ENCODE results near the gene RXRG. TPM values are rescaled to one million over a fixed set of nuclear protein-coding genes. Genes with fewer than 3 reads are reported as not detected.

The RXRG gene
- total RNA-seq, 2 donors from 2014 or later, result 2.5 to 9.8 TPM

- no peak for TF ChIP-seq CTCF (conservative IDR thresholded peaks at IDR 0.05)
- H3K4me1 Mint-ChIP-seq, result peaks cover 13% of the 10 kb centered on the region
- no peak overlapping the region for H3K9ac ChIP-seq (ENCODE audit: extremely low read depth, low read length, poor library complexity, severe bottlenecking)
- H3K27me3 ChIP-seq (ENCODE audit: control insufficient read depth, insufficient read depth, low read length, poor library complexity, severe bottlenecking), result peaks cover 82% of the 10 kb centered on the region
- H3K9me3 ChIP-seq (ENCODE audit: control insufficient read depth, low read length), result peaks cover 6% of the 10 kb centered on the region
- H3K4me3 ChIP-seq (ENCODE audit: low read length), result no peak overlapping the region
- no peak overlapping the region for H3K4me3 Mint-ChIP-seq
- H3K36me3 Mint-ChIP-seq (ENCODE audit: low read depth), result peaks cover 23% of the 10 kb centered on the region
- no peak for DNase-seq
- H3K4me1 ChIP-seq (ENCODE audit: control insufficient read depth, insufficient read depth, low read length), result no peaks in the 10 kb centered on the region
- 88 to 91% methylated on average over 5 of the region's 5 CpGs for WGBS, 2 experiments (ENCODE audit: insufficient coverage in 1 of 2, insufficient read length in 1 of 2)
- H3K36me3 ChIP-seq (ENCODE audit: control insufficient read depth, insufficient read depth, low read length), result peaks cover 15% of the 10 kb centered on the region
- H3K27ac Mint-ChIP-seq, result no peak overlapping the region
- H3K27me3 Mint-ChIP-seq (ENCODE audit: insufficient read depth), result peaks cover 100% of the 10 kb centered on the region
- no peak overlapping the region for H3K27ac ChIP-seq (ENCODE audit: low read depth, low read length)
- H3K9me3 Mint-ChIP-seq, result no peaks in the 10 kb centered on the region
Measured at GRCh38 chr1:165423136-165423535, 21.8 kb downstream of the RXRG start.

- H3K4me3 Mint-ChIP-seq, result no peak overlapping the region
- no peak for TF ChIP-seq CTCF (conservative IDR thresholded peaks at IDR 0.05)
- WGBS, 2 experiments (ENCODE audit: insufficient coverage in 1 of 2, insufficient read length in 1 of 2), result 88% methylated on average over 2 of the region's 2 CpGs; no CpG with 5 or more reads in 1 of the 2 experiments
- H3K36me3 Mint-ChIP-seq (ENCODE audit: low read depth), result peaks cover 19% of the 10 kb centered on the region
- H3K27ac Mint-ChIP-seq, result no peak overlapping the region
- H3K27me3 ChIP-seq (ENCODE audit: control insufficient read depth, insufficient read depth, low read length, poor library complexity, severe bottlenecking), result peaks cover 77% of the 10 kb centered on the region
- no peak overlapping the region for H3K27ac ChIP-seq (ENCODE audit: low read depth, low read length)
- H3K9ac ChIP-seq (ENCODE audit: extremely low read depth, low read length, poor library complexity, severe bottlenecking), result no peak overlapping the region
- no peak overlapping the region for H3K4me3 ChIP-seq (ENCODE audit: low read length)
- H3K9me3 ChIP-seq (ENCODE audit: control insufficient read depth, low read length), result no peaks in the 10 kb centered on the region
- H3K4me1 Mint-ChIP-seq, result peaks cover 13% of the 10 kb centered on the region
- H3K4me1 ChIP-seq (ENCODE audit: control insufficient read depth, insufficient read depth, low read length), result no peaks in the 10 kb centered on the region
- H3K36me3 ChIP-seq (ENCODE audit: control insufficient read depth, insufficient read depth, low read length), result peaks cover 19% of the 10 kb centered on the region
- H3K27me3 Mint-ChIP-seq (ENCODE audit: insufficient read depth), result peaks cover 97% of the 10 kb centered on the region
- DNase-seq, result no peak
- no peaks in the 10 kb centered on the region for H3K9me3 Mint-ChIP-seq
Measured at GRCh38 chr1:165420655-165421054, 24.3 kb downstream of the RXRG start.

- Histone ChIP-seq H3K36me3 (ENCODE audit: control insufficient read depth, insufficient read depth, low read length) (peaks cover 26% of the 10 kb centered on the region), H3K27ac (ENCODE audit: low read depth, low read length) (no peak overlapping the region), H3K9me3 (ENCODE audit: control insufficient read depth, low read length) (no peaks in the 10 kb centered on the region), H3K27me3 (ENCODE audit: control insufficient read depth, insufficient read depth, low read length, poor library complexity, severe bottlenecking) (peaks cover 69% of the 10 kb centered on the region), H3K4me1 (ENCODE audit: control insufficient read depth, insufficient read depth, low read length) (no peaks in the 10 kb centered on the region), H3K4me3 (ENCODE audit: low read length) (no peak overlapping the region), H3K9ac (ENCODE audit: extremely low read depth, low read length, poor library complexity, severe bottlenecking) (no peak overlapping the region)
- H3K9me3 Mint-ChIP-seq, result no peaks in the 10 kb centered on the region
- H3K27ac Mint-ChIP-seq, result no peak overlapping the region
- H3K4me3 Mint-ChIP-seq, result no peak overlapping the region
- peaks cover 97% of the 10 kb centered on the region for H3K27me3 Mint-ChIP-seq (ENCODE audit: insufficient read depth)
- H3K4me1 Mint-ChIP-seq, result peaks cover 13% of the 10 kb centered on the region
- no peak for TF ChIP-seq CTCF (conservative IDR thresholded peaks at IDR 0.05)
- no peak for DNase-seq
- 93 to 100% methylated on average over 2 of the region's 2 CpGs for WGBS, 2 experiments (ENCODE audit: insufficient coverage in 1 of 2, insufficient read length in 1 of 2)
- peaks cover 28% of the 10 kb centered on the region for H3K36me3 Mint-ChIP-seq (ENCODE audit: low read depth)
Measured at GRCh38 chr1:165419839-165420238, 25.1 kb downstream of the RXRG start.
